Measurements from ENCODE around the gene DOC2B.

GRCh38 chr17:199806-200545, 18.5 kb upstream of the DOC2B start:
- TF ChIP-seq, protein P1, sequence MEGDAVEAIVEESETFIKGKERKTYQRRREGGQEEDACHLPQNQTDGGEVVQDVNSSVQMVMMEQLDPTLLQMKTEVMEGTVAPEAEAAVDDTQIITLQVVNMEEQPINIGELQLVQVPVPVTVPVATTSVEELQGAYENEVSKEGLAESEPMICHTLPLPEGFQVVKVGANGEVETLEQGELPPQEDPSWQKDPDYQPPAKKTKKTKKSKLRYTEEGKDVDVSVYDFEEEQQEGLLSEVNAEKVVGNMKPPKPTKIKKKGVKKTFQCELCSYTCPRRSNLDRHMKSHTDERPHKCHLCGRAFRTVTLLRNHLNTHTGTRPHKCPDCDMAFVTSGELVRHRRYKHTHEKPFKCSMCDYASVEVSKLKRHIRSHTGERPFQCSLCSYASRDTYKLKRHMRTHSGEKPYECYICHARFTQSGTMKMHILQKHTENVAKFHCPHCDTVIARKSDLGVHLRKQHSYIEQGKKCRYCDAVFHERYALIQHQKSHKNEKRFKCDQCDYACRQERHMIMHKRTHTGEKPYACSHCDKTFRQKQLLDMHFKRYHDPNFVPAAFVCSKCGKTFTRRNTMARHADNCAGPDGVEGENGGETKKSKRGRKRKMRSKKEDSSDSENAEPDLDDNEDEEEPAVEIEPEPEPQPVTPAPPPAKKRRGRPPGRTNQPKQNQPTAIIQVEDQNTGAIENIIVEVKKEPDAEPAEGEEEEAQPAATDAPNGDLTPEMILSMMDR (IDR thresholded peaks at IDR 0.05; ENCODE audit: control extremely low read depth in 1 of 3, insufficient read depth in 1 of 3, low read depth in 1 of 3, low read length in 3 of 3) = no peak
- no peak for TF ChIP-seq CHD2 (IDR thresholded peaks at IDR 0.05; ENCODE audit: low read length)
- no peak for TF ChIP-seq TBP (IDR thresholded peaks at IDR 0.05; ENCODE audit: low read depth, low read length)
- no peak for TF ChIP-seq BRCA1 (IDR thresholded peaks at IDR 0.05; ENCODE audit: low read depth, low read length)
- TF ChIP-seq MAX (IDR thresholded peaks at IDR 0.05) = no peak
- TF ChIP-seq, protein P2, sequence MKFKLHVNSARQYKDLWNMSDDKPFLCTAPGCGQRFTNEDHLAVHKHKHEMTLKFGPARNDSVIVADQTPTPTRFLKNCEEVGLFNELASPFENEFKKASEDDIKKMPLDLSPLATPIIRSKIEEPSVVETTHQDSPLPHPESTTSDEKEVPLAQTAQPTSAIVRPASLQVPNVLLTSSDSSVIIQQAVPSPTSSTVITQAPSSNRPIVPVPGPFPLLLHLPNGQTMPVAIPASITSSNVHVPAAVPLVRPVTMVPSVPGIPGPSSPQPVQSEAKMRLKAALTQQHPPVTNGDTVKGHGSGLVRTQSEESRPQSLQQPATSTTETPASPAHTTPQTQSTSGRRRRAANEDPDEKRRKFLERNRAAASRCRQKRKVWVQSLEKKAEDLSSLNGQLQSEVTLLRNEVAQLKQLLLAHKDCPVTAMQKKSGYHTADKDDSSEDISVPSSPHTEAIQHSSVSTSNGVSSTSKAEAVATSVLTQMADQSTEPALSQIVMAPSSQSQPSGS (IDR thresholded peaks at IDR 0.05; ENCODE audit: low read length) = no peak
- no peak for TF ChIP-seq YY1 (IDR thresholded peaks at IDR 0.05; ENCODE audit: low read depth, low read length)
- no peak for TF ChIP-seq SP1 (IDR thresholded peaks at IDR 0.05; ENCODE audit: low read depth, low read length)
- TF ChIP-seq HDAC6 (IDR thresholded peaks at IDR 0.05; ENCODE audit: low read depth, low read length) = no peak
- TF ChIP-seq POLR2A (IDR thresholded peaks at IDR 0.05; ENCODE audit: control extremely low read depth in 1 of 2, low read depth in 2 of 2, low read length in 2 of 2) = no peak
- TF ChIP-seq CEBPB (IDR thresholded peaks at IDR 0.05; ENCODE audit: low read depth, low read length) = no peak
- no peak for TF ChIP-seq SAP30 (IDR thresholded peaks at IDR 0.05; ENCODE audit: insufficient read depth, insufficient replicate concordance, low read length)

All from H1 (cell line).